Placental epithelial cell (primary cell): ENCODE results near the gene CCNI. TPM values are rescaled to one million over a fixed set of nuclear protein-coding genes. Genes with fewer than 3 reads are reported as not detected.

Experiments used
- total RNA-seq: library from RNA; depleted of rRNA; stranded (reverse); fragments of >200 nt; gene quantifications from 2 replicates; pipeline ENCODE4 v1.2.3, GENCODE V29; 2012

CCNI gene, protein sequence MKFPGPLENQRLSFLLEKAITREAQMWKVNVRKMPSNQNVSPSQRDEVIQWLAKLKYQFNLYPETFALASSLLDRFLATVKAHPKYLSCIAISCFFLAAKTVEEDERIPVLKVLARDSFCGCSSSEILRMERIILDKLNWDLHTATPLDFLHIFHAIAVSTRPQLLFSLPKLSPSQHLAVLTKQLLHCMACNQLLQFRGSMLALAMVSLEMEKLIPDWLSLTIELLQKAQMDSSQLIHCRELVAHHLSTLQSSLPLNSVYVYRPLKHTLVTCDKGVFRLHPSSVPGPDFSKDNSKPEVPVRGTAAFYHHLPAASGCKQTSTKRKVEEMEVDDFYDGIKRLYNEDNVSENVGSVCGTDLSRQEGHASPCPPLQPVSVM
- total RNA-seq = 183 and 190 TPM in 2 replicates

DNA sequence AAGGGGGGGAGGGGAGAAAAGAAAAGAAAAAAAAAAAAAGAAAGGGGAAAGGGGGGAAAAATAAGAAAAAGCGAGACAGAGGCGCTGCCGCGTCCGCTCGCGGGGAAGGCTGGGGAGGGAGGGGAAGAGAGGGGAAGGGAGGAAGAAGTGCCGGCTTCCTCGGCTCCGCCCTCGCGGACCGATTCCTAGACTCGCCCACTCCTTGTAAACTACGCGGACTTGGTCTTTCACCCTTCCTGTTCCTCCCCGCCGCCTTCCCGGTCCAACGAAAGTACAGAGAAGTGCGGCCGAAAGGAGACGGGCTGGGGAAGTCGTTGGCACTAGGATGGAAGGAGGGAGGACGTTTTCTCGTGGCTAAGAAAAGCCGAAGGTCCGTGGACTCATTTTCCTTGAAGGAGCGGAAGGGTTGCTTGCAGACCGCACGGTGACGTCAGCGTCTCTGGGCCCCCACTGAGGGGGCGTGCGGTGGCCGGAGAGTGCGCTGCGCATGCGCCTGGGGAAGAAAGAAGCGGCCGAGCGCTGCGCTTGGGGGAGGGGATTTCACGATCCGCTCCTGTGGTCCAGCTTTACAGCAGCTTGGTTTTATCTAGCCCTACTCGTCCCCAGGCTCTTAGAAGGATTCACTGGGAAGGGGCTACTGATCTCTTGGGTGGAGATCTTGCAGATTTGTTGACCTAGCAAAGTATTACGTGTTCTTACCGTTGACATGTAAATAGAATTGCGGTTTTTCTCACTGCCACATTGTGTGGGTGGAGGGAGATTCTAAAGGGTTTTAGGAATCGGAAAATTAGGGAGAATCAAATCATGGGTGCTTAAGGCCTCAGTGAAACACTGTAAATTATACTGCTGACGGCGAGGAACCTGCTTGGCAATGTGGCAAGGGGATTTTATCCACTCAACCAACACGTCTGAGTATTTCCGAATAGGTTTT is at the start of gene CCNI:
Gene CCNI (minus strand): TSS at position 121 of the 931 bp plus-strand sequence. CDS start 9,627 bp downstream, outside the sequence.

Other genes starting within 250 kb of the CCNI start
- 2.4 and 11.4 TPM in 2 replicates for gene SOWAHB, start 177.8 kb downstream of the CCNI start, total RNA-seq
- gene SEPTIN11, start 126.2 kb downstream of the CCNI start, total RNA-seq = 302 and 394 TPM in 2 replicates
- gene CCNG2, start 81.2 kb upstream of the CCNI start, total RNA-seq = 50.3 and 118 TPM in 2 replicates